IMR-90 (cell line): ENCODE results near the gene SLC12A8. TPM values are rescaled to one million over a fixed set of nuclear protein-coding genes. Genes with fewer than 3 reads are reported as not detected.

ENCODE experiments used
- ATAC-seq: fragments of 200-7000 bp; cut with Tn5 transposase; 2 replicates; pipeline ENCODE4 v1.9.1; 2020; ENCODE audit warnings: low read depth, mild to moderate bottlenecking, moderate library complexity
- BruUV-seq: library from RNA; stranded (reverse); fragments of 400-500 nt; replicated peaks from 2 replicates; lab custom pipeline; 2021; lab: Mats Ljungman, UMichigan
- CTCF ChIA-PET: fragments of 300-600 bp; formaldehyde crosslinking; extraction: SDS; loops from one replicate; lab custom pipeline; 2021; ENCODE audit warnings: antibody characterized with exemption; lab: Yijun Ruan, JAX
- POLR2A ChIA-PET: fragments of 300-600 bp; sonication (Branson Sonifier 250); formaldehyde crosslinking; loops from one replicate; lab custom pipeline; 2022; ENCODE audit warnings: antibody characterized with exemption; ENCODE audit not compliant: unreplicated experiment; lab: Charles Lee
- DNase-seq: peaks from one replicate; pipeline ENCODE4 v3.0.0; 2013
- H2AFZ ChIP-seq: replicated peaks from 2 replicates; pipeline ENCODE3; 2013; ENCODE audit warnings: low read length, mild to moderate bottlenecking; ENCODE audit not compliant: poor library complexity
- H2AK5ac ChIP-seq: 2 replicates; pipeline ENCODE4 v1.6.1; 2013; ENCODE audit warnings: low read depth, low read length, inconsistent platforms
- H2AK9ac ChIP-seq: replicated peaks from 2 replicates; pipeline ENCODE3; 2013; ENCODE audit warnings: mild to moderate bottlenecking, low read depth, low read length, moderate library complexity; ENCODE audit not compliant: poor library complexity
- H2BK120ac ChIP-seq: 2 replicates; pipeline ENCODE4 v1.6.1; 2013; ENCODE audit warnings: low read depth, low read length, inconsistent platforms
- H2BK15ac ChIP-seq: 3 replicates; pipeline ENCODE4 v1.6.1; 2013; ENCODE audit warnings: low read depth, low read length, inconsistent platforms
- H2BK20ac ChIP-seq: 2 replicates; pipeline ENCODE4 v1.6.1; 2013; ENCODE audit warnings: low read depth, mild to moderate bottlenecking, inconsistent platforms, low read length, moderate library complexity
- H2BK5ac ChIP-seq: 2 replicates; pipeline ENCODE4 v1.6.1; 2013; ENCODE audit warnings: mild to moderate bottlenecking, low read depth, low read length, inconsistent platforms; ENCODE audit not compliant: poor library complexity, severe bottlenecking
- H3K14ac ChIP-seq: replicated peaks from 2 replicates; pipeline ENCODE4 v1.6.1; 2013; ENCODE audit warnings: low read depth, low read length, inconsistent platforms
- H3K18ac ChIP-seq: 2 replicates; pipeline ENCODE4 v1.6.1; 2013; ENCODE audit warnings: low read depth, low read length, control low read depth
- H3K23ac ChIP-seq: 2 replicates; pipeline ENCODE4 v1.6.1; 2013; ENCODE audit warnings: low read depth, low read length, inconsistent platforms
- H3K27ac ChIP-seq: 2 replicates; pipeline ENCODE4 v1.5.1; 2013; ENCODE audit warnings: mild to moderate bottlenecking, control low read depth, low read length; ENCODE audit not compliant: insufficient read depth
- H3K27me3 ChIP-seq: 2 replicates; pipeline ENCODE4 v1.6.1; 2013; ENCODE audit warnings: low read length; ENCODE audit not compliant: control insufficient read depth, insufficient read depth
- H3K36me3 ChIP-seq: 2 replicates; pipeline ENCODE4 v1.6.1; 2013; ENCODE audit warnings: low read length, mixed read lengths; ENCODE audit not compliant: control insufficient read depth, insufficient read depth
- H3K4ac ChIP-seq: 2 replicates; pipeline ENCODE4 v1.6.1; 2013; ENCODE audit warnings: low read depth, low read length, inconsistent platforms
- H3K4me1 ChIP-seq: 2 replicates; pipeline ENCODE4 v1.6.1; 2013; ENCODE audit warnings: low read length, mixed read lengths; ENCODE audit not compliant: control insufficient read depth, insufficient read depth
- H3K4me2 ChIP-seq: 2 replicates; pipeline ENCODE4 v1.6.1; 2013; ENCODE audit warnings: low read depth, mild to moderate bottlenecking, control low read depth, low read length, moderate library complexity
- H3K4me3 ChIP-seq: 2 replicates; pipeline ENCODE4 v1.5.1; 2013; ENCODE audit warnings: low read depth, mild to moderate bottlenecking, control low read depth, low read length, moderate library complexity; ENCODE audit not compliant: insufficient read depth
- H3K56ac ChIP-seq: 2 replicates; pipeline ENCODE4 v1.6.1; 2013; ENCODE audit warnings: low read length, inconsistent platforms; ENCODE audit not compliant: insufficient read depth; ENCODE audit errors: extremely low read depth
- H3K79me1 ChIP-seq, 2 experiments: 2 replicates each; pipeline ENCODE4 v1.6.1; 2013; ENCODE audit warnings: low read length in 2 of 2, inconsistent platforms in 1 of 2, low read depth in 1 of 2
- H3K9ac ChIP-seq: 2 replicates; pipeline ENCODE4 v1.6.1; 2013; ENCODE audit warnings: low read depth, low read length, control low read depth
- H3K9me1 ChIP-seq: 2 replicates; pipeline ENCODE4 v1.6.1; 2013; ENCODE audit warnings: low read length, inconsistent platforms; ENCODE audit not compliant: insufficient read depth
- H3K9me3 ChIP-seq: 2 replicates; pipeline ENCODE4 v1.6.1; 2013; ENCODE audit warnings: low read length; ENCODE audit not compliant: control insufficient read depth, insufficient read depth
- H4K20me1 ChIP-seq: 2 replicates; pipeline ENCODE4 v1.6.1; 2013; ENCODE audit warnings: low read length, inconsistent platforms; ENCODE audit not compliant: insufficient read depth
- H4K5ac ChIP-seq: 2 replicates; pipeline ENCODE4 v1.6.1; 2013; ENCODE audit warnings: mild to moderate bottlenecking, low read depth, low read length, control low read depth
- H4K8ac ChIP-seq, 2 experiments: 2 replicates each; pipeline ENCODE4 v1.6.1; 2013; ENCODE audit warnings: low read depth in 2 of 2, low read length in 2 of 2, control low read depth in 1 of 2, inconsistent platforms in 1 of 2
- H4K91ac ChIP-seq: 2 replicates; pipeline ENCODE4 v1.6.1; 2013; ENCODE audit warnings: low read depth, low read length, inconsistent platforms; ENCODE audit not compliant: insufficient read depth
- BHLHE40 ChIP-seq: fragments of 150-350 bp; IDR thresholded peaks from 2 replicates; pipeline ENCODE4 v1.6.1; 2016; ENCODE audit warnings: mild to moderate bottlenecking, low read depth, low read length
- CEBPB ChIP-seq: IDR thresholded peaks from 2 replicates; pipeline ENCODE4 v1.6.1; 2012; ENCODE audit warnings: low read depth, low read length, improper control_type of control experiment
- CHD1 ChIP-seq: IDR thresholded peaks from 2 replicates; pipeline ENCODE4 v1.6.1; 2012; ENCODE audit warnings: low read depth, low read length, improper control_type of control experiment
- FOS ChIP-seq: fragments of 150-350 bp; IDR thresholded peaks from 2 replicates; pipeline ENCODE4 v1.6.1; 2016; ENCODE audit warnings: low read depth, low read length
- MAFK ChIP-seq: IDR thresholded peaks from 2 replicates; pipeline ENCODE4 v1.6.1; 2012; ENCODE audit warnings: low read depth, low read length, improper control_type of control experiment
- MAZ ChIP-seq: IDR thresholded peaks from 2 replicates; pipeline ENCODE4 v1.6.1; 2012; ENCODE audit warnings: low read depth, mild to moderate bottlenecking, low read length, improper control_type of control experiment, moderate library complexity, borderline replicate concordance
- MXI1 ChIP-seq: IDR thresholded peaks from 2 replicates; pipeline ENCODE4 v1.6.1; 2012; ENCODE audit warnings: low read depth, mild to moderate bottlenecking, low read length, moderate library complexity, borderline replicate concordance
- NFE2L2 ChIP-seq: fragments of 150-350 bp; IDR thresholded peaks from 2 replicates; pipeline ENCODE4 v1.6.1; 2016; ENCODE audit warnings: low read depth, mild to moderate bottlenecking, low read length
- POLR2A ChIP-seq: IDR thresholded peaks from 2 replicates; pipeline ENCODE4 v1.6.1; 2012; ENCODE audit warnings: mild to moderate bottlenecking, low read depth, low read length
- RAD21 ChIP-seq: IDR thresholded peaks from 2 replicates; pipeline ENCODE4 v1.6.1; 2012; ENCODE audit warnings: low read length, improper control_type of control experiment
- RCOR1 ChIP-seq: IDR thresholded peaks from 2 replicates; pipeline ENCODE4 v1.6.1; 2012; ENCODE audit warnings: mild to moderate bottlenecking, low read length, improper control_type of control experiment; ENCODE audit not compliant: insufficient replicate concordance
- RFX5 ChIP-seq: IDR thresholded peaks from 2 replicates; pipeline ENCODE4 v1.8.0; 2012; ENCODE audit warnings: low read depth, mild to moderate bottlenecking, low read length, moderate library complexity
- SMC3 ChIP-seq: fragments of 150-350 bp; IDR thresholded peaks from 2 replicates; pipeline ENCODE4 v1.6.1; 2016; ENCODE audit warnings: low read depth, mild to moderate bottlenecking, antibody characterized with exemption, low read length, moderate library complexity
- WGBS, 2 experiments: methylation state at CpG; one replicate each; pipeline versions ENCODE4 v1.1.5 to v1.1.7; 2013; ENCODE audit warnings: missing lambda C conversion rate in 2 of 2; ENCODE audit not compliant: insufficient read length in 1 of 2; ENCODE audit errors: extremely low coverage in 2 of 2; 5-methylcytosine and 5-hydroxymethylcytosine counted together
- dilution Hi-C: fragments of 300-500 bp; cut with HindIII; formaldehyde crosslinking; loops from one replicate; pipeline ENCODE4 v1.14.3; 2018; ENCODE audit warnings: low sequenced_read_pairs; ENCODE audit not compliant: unreplicated experiment
- in situ Hi-C: fragments of 300-500 bp; cut with MboI; formaldehyde crosslinking; loops from 3 replicates; pipeline ENCODE4 v1.14.3; 2019; ENCODE audit warnings: low sequenced_read_pairs, inconsistent platforms, mixed read lengths
- intact Hi-C: fragments of 100-400 bp; cut with micrococcal nuclease; formaldehyde crosslinking; loops from 2 replicates; pipeline ENCODE4 v1.10.0; 2022
- polyA plus RNA-seq, 3 experiments: library from polyadenylated mRNA; depleted of rRNA; stranded (reverse); fragments of >200 nt; gene quantifications; 2 replicates each; pipeline ENCODE4 v1.2.3, GENCODE V29; 2012; ENCODE audit warnings: low replicate concordance in 1 of 3
- total RNA-seq: library from RNA; depleted of rRNA; stranded (reverse); fragments of >200 nt; gene quantifications from 2 replicates; pipeline ENCODE4 v1.2.3, GENCODE V29; 2012
- TF ChIP-seq, protein P1 (sequence below): fragments of 150-350 bp; IDR thresholded peaks from 2 replicates; pipeline ENCODE4 v1.6.1; 2017; ENCODE audit warnings: mild to moderate bottlenecking, antibody characterized with exemption, low read length, low read depth
- TF ChIP-seq, protein P2 (sequence below): conservative IDR thresholded peaks from 2 replicates; pipeline ENCODE4 v1.5.1; 2012; ENCODE audit warnings: mild to moderate bottlenecking, low read depth, low read length, improper control_type of control experiment
- TF ChIP-seq, protein P3 (sequence below): fragments of 150-350 bp; IDR thresholded peaks from 2 replicates; pipeline ENCODE4 v1.6.1; 2016; ENCODE audit warnings: low read depth, mild to moderate bottlenecking, low read length, moderate library complexity, borderline replicate concordance

Gene SLC12A8
- total and polyA plus RNA-seq, 2 of the 4 experiments (the other 2 are of a cell fraction), result 2.2 to 4.3 TPM

DNA sequence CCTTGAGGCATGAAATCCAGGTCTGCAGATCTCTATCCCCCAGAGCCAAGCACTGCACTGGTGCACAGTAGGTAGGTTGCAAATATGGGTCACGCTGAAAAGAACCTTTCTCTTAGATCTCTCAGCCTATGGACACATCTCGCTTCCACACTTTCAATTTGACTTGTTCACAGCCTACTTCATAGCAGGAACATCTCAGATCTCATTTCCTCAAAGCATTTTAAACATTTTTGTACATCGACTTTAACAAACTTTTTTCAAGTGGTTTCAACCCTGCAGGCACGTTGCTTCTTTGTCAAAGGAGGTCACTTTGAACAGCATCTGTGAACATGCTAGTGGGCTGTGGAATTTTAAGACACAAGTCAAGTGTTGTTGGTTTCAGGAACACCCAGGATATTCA, 76.0 kb downstream of the SLC12A8 start:
- Histone ChIP-seq H3K9me1 (peaks cover 27% of the 10 kb centered on the region), H3K79me1 (peaks cover 0 to 2% of the 10 kb centered on the region in 2 experiments; a peak in 1 of 4 replicates), H3K14ac (peak overlapping the region; percentile 29), H2AFZ (no peak overlapping the region), H3K4me1 (peaks cover 24% of the 10 kb centered on the region), H3K56ac (no peak overlapping the region), H3K4ac (peak overlapping the region; percentile 46; the same call in 1 of the 2 replicates), H2AK9ac (no peak overlapping the region), H2AK5ac (peak overlapping the region; percentile 70; the same call in 1 of the 2 replicates), H2BK120ac (peak overlapping the region; percentile 21; the same call in 1 of the 2 replicates), H3K4me3 (no peak overlapping the region), H3K23ac (no peak overlapping the region), H3K36me3 (no peaks in the 10 kb centered on the region), H3K27ac (no peak overlapping the region), H3K27me3 (no peaks in the 10 kb centered on the region), H3K4me2 (no peak overlapping the region), H4K91ac (peak overlapping the region; percentile 10), H3K18ac (peak overlapping the region; percentile 27), H4K8ac (peak overlapping the region in 1 of 2 experiments; percentile 28; a peak in 2 of 4 replicates), H2BK15ac (peak overlapping the region; percentile 18; the same call in 2 of the 3 replicates), H3K9ac (no peak overlapping the region), H3K9me3 (no peaks in the 10 kb centered on the region), H4K5ac (peak overlapping the region; percentile 57; the same call in 1 of the 2 replicates), H4K20me1 (no peaks in the 10 kb centered on the region), H2BK5ac (no peak overlapping the region), H2BK20ac (peak overlapping the region; percentile 15)
- POLR2A ChIA-PET, result no interaction called here
- dilution Hi-C loops, result no loop called here
- CTCF ChIA-PET, result interaction anchor here (1.0 kb wide), 1 partner anchor 21 kb away, joined by 3 read pairs; no protein-coding TSS in a partner anchor
- ATAC-seq, result no peak
- no TSS peak for BruUV-seq
- DNase-seq, result no peak
- in situ Hi-C loops, result no loop called here
- WGBS, 2 experiments, result no CpG with 5 or more reads among the region's 4 CpGs
- intact Hi-C loops, result no loop called here
- TF ChIP-seq NFE2L2 (no peak), MAZ (no peak), FOS (no peak), POLR2A (no peak), SMC3 (no peak), RAD21 (no peak), MXI1 (no peak), RFX5 (no peak), CEBPB (no peak), RCOR1 (no peak), MAFK (no peak), BHLHE40 (no peak), CHD1 (no peak)
- TF ChIP-seq, protein P1, sequence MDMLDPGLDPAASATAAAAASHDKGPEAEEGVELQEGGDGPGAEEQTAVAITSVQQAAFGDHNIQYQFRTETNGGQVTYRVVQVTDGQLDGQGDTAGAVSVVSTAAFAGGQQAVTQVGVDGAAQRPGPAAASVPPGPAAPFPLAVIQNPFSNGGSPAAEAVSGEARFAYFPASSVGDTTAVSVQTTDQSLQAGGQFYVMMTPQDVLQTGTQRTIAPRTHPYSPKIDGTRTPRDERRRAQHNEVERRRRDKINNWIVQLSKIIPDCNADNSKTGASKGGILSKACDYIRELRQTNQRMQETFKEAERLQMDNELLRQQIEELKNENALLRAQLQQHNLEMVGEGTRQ, result no peak
- TF ChIP-seq, protein P2, sequence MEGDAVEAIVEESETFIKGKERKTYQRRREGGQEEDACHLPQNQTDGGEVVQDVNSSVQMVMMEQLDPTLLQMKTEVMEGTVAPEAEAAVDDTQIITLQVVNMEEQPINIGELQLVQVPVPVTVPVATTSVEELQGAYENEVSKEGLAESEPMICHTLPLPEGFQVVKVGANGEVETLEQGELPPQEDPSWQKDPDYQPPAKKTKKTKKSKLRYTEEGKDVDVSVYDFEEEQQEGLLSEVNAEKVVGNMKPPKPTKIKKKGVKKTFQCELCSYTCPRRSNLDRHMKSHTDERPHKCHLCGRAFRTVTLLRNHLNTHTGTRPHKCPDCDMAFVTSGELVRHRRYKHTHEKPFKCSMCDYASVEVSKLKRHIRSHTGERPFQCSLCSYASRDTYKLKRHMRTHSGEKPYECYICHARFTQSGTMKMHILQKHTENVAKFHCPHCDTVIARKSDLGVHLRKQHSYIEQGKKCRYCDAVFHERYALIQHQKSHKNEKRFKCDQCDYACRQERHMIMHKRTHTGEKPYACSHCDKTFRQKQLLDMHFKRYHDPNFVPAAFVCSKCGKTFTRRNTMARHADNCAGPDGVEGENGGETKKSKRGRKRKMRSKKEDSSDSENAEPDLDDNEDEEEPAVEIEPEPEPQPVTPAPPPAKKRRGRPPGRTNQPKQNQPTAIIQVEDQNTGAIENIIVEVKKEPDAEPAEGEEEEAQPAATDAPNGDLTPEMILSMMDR, result no peak
- TF ChIP-seq, protein P3, sequence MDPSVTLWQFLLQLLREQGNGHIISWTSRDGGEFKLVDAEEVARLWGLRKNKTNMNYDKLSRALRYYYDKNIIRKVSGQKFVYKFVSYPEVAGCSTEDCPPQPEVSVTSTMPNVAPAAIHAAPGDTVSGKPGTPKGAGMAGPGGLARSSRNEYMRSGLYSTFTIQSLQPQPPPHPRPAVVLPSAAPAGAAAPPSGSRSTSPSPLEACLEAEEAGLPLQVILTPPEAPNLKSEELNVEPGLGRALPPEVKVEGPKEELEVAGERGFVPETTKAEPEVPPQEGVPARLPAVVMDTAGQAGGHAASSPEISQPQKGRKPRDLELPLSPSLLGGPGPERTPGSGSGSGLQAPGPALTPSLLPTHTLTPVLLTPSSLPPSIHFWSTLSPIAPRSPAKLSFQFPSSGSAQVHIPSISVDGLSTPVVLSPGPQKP, result no peak
